Transverse colon (tissue), 3 donors: ENCODE data around the gene FAM171A1.

Experiments
- CTCF ChIP-seq, 5 experiments: fragments of 200-600 bp in 3 of 5; fragments of 450-650 bp in 2 of 5; sonication (generic) in 3 of 5; IDR thresholded peaks; 1 replicate in 2 of 5; 2 replicates in 3 of 5; pipeline ENCODE4 v1.5.1; 2016 to 2017; ENCODE audit warnings: antibody characterized with exemption in 5 of 5, inconsistent platforms in 3 of 5, mild to moderate bottlenecking in 2 of 5, moderate library complexity in 1 of 5
- EP300 ChIP-seq: sonication (generic); formaldehyde crosslinking; IDR thresholded peaks from one replicate; pipeline ENCODE4 v1.6.1; 2017; ENCODE audit warnings: antibody characterized with exemption, low read depth
- POLR2A ChIP-seq: fragments of 450-650 bp; IDR thresholded peaks from one replicate; pipeline ENCODE4 v1.6.1; 2016; ENCODE audit warnings: antibody characterized with exemption, mild to moderate bottlenecking, moderate library complexity

- no peak for TF ChIP-seq CTCF (IDR thresholded peaks at IDR 0.05)
- TF ChIP-seq POLR2A: no peak
- no peak for TF ChIP-seq EP300
Observed at GRCh38 chr10:15211464-15211979, 159.6 kb downstream of the FAM171A1 start.
